Cardiac muscle cell (in vitro differentiated cells and primary cell): ENCODE data around the gene BORCS5. TPM values are rescaled to one million over a fixed set of nuclear protein-coding genes. Genes with fewer than 3 reads are reported as not detected.
"Not testable (repeated sequence)": the region's sequence is repeated elsewhere in the genome, so short reads cannot be mapped to it uniquely, and the experiment has no call there.

Experiments
- DNase-seq, 2 donors: peaks; one replicate each; pipeline versions ENCODE4 v3.0.0 to v3.0.0-alpha.2; 2010 to 2017; ENCODE audit warnings: low read depth in 1 of 2, low spot score in 1 of 2
- H3K27ac ChIP-seq: fragments of 200-600 bp; sonication (generic); 2 replicates; pipeline ENCODE4 v1.5.1; 2016
- H3K27me3 ChIP-seq: fragments of 200-600 bp; sonication (generic); 2 replicates; pipeline ENCODE4 v1.6.0; 2016; ENCODE audit warnings: control low read depth
- H3K36me3 ChIP-seq: fragments of 200-600 bp; sonication (generic); 2 replicates; pipeline ENCODE4 v1.5.1; 2016; ENCODE audit warnings: control low read depth
- H3K4me1 ChIP-seq: fragments of 200-600 bp; sonication (generic); 2 replicates; pipeline ENCODE4 v1.8.1; 2017; ENCODE audit warnings: low read depth, mild to moderate bottlenecking, mixed run types
- H3K4me3 ChIP-seq: fragments of 200-600 bp; sonication (generic); 2 replicates; pipeline ENCODE4 v1.5.1; 2016; ENCODE audit warnings: mild to moderate bottlenecking
- H3K9me3 ChIP-seq: fragments of 200-600 bp; sonication (generic); 2 replicates; pipeline ENCODE4 v1.5.1; 2017; ENCODE audit warnings: low read depth, mild to moderate bottlenecking, control low read depth
- CTCF ChIP-seq: IDR thresholded peaks from 2 replicates; pipeline ENCODE4 v1.5.1; 2012; ENCODE audit warnings: low read depth, mild to moderate bottlenecking, low read length
- polyA plus RNA-seq: library from polyadenylated mRNA; unstranded; fragments of >200 nt; fragmentation: Nextera tagmentation; extraction: Ambion mirVana; gene quantifications from 2 replicates; pipeline ENCODE4 v1.2.1, GENCODE V29; 2016
- total RNA-seq: library from RNA; depleted of rRNA; stranded (reverse); fragments of >200 nt; gene quantifications from 2 replicates; pipeline ENCODE4 v1.2.3, GENCODE V29; 2016

BORCS5 gene
- total and polyA plus RNA-seq, 2 experiments from 2014 or later, result 9.2 to 17.3 TPM

GRCh38 chr12:12469386-12469785 lies 112.5 kb downstream of the BORCS5 start:
- Histone ChIP-seq H3K27me3 (no peaks in the 10 kb centered on the region), H3K9me3 (no peaks in the 10 kb centered on the region), H3K27ac (no peak overlapping the region), H3K4me3 (no peak overlapping the region), H3K36me3 (no peaks in the 10 kb centered on the region), H3K4me1 (no peaks in the 10 kb centered on the region)
- no peak for TF ChIP-seq CTCF
- no peak for DNase-seq

GRCh38 chr12:12470751-12471306 lies 114.0 kb downstream of the BORCS5 start:
- Histone ChIP-seq H3K36me3 (peaks cover 3% of the 10 kb centered on the region), H3K27me3 (no peaks in the 10 kb centered on the region), H3K9me3 (no peaks in the 10 kb centered on the region), H3K27ac (no peak overlapping the region), H3K4me3 (no peak overlapping the region), H3K4me1 (no peaks in the 10 kb centered on the region)
- DNase-seq, result no peak
- TF ChIP-seq CTCF, result no peak

- not testable (repeated sequence) for H3K27me3 ChIP-seq, H3K4me3 ChIP-seq, H3K27ac ChIP-seq, H3K4me1 ChIP-seq, DNase-seq, H3K9me3 ChIP-seq
- H3K36me3 ChIP-seq, result peaks cover 15% of the 10 kb centered on the region
Measured at GRCh38 chr12:12471982-12472961, 115.4 kb downstream of the BORCS5 start.

GRCh38 chr12:12473223-12473622 lies 116.3 kb downstream of the BORCS5 start:
- Histone ChIP-seq H3K27ac (no peak overlapping the region), H3K27me3 (no peaks in the 10 kb centered on the region), H3K36me3 (peaks cover 19% of the 10 kb centered on the region), H3K9me3 (no peaks in the 10 kb centered on the region), H3K4me3 (no peak overlapping the region), H3K4me1 (no peaks in the 10 kb centered on the region)
- no peak for TF ChIP-seq CTCF
- DNase-seq, result no peak

- no peak for TF ChIP-seq CTCF
- H3K27me3 ChIP-seq, result no peaks in the 10 kb centered on the region
Measured at GRCh38 chr12:12474471-12474928, 117.6 kb downstream of the BORCS5 start.

More at GRCh38 chr12:12474471-12474928, 117.6 kb downstream of the BORCS5 start:
- DNase-seq, result no peak
- H3K9me3 ChIP-seq, result no peaks in the 10 kb centered on the region
- no peak overlapping the region for H3K4me3 ChIP-seq
- no peaks in the 10 kb centered on the region for H3K4me1 ChIP-seq
- no peak overlapping the region for H3K27ac ChIP-seq
- peaks cover 23% of the 10 kb centered on the region for H3K36me3 ChIP-seq
